Fibroblast of lung (primary cell): ENCODE data around the gene CXCR4. TPM values are rescaled to one million over a fixed set of nuclear protein-coding genes. Genes with fewer than 3 reads are reported as not detected.

Experiments used
- DNase-seq, 2 donors: peaks; one replicate each; pipeline versions ENCODE4 v3.0.0 to v3.0.0-alpha.2; 2010; ENCODE audit warnings: low read depth in 2 of 2
- H2AFZ ChIP-seq: 2 replicates; pipeline ENCODE4 v1.5.1; 2012; ENCODE audit warnings: low read length, control low read depth, inconsistent platforms
- H3K27ac ChIP-seq: 2 replicates; pipeline ENCODE4 v1.5.1; 2011; ENCODE audit warnings: low read length, control low read depth; ENCODE audit not compliant: insufficient read depth
- H3K27me3 ChIP-seq: 2 replicates; pipeline ENCODE4 v1.5.1; 2011; ENCODE audit warnings: mild to moderate bottlenecking, low read length; ENCODE audit not compliant: control insufficient read depth, insufficient read depth
- H3K36me3 ChIP-seq: 2 replicates; pipeline ENCODE4 v1.5.1; 2011; ENCODE audit warnings: low read length; ENCODE audit not compliant: control insufficient read depth, insufficient read depth
- H3K4me1 ChIP-seq: 2 replicates; pipeline ENCODE4 v1.5.1; 2011; ENCODE audit warnings: low read length; ENCODE audit not compliant: control insufficient read depth, insufficient read depth; ENCODE audit errors: extremely low read depth
- H3K4me2 ChIP-seq: 2 replicates; pipeline ENCODE4 v1.5.1; 2011; ENCODE audit warnings: low read length, control low read depth; ENCODE audit not compliant: insufficient read depth; ENCODE audit errors: extremely low read depth
- H3K4me3 ChIP-seq, 4 experiments: fragments of 200-600 bp in 1 of 4; sonication (generic) in 1 of 4; replicated peaks in 1 of 4; 2 replicates each; pipeline ENCODE4 v1.5.1; 2011 to 2016; ENCODE audit warnings: low read length in 4 of 4, low read depth in 3 of 4, mild to moderate bottlenecking in 3 of 4, control low read depth in 2 of 4, inconsistent platforms in 1 of 4, mixed read lengths in 1 of 4; ENCODE audit not compliant: insufficient read depth in 1 of 4; ENCODE audit errors: control extremely low read depth in 1 of 4
- H3K79me2 ChIP-seq: 2 replicates; pipeline ENCODE4 v1.5.1; 2012; ENCODE audit warnings: mild to moderate bottlenecking, low read length, inconsistent platforms; ENCODE audit not compliant: control insufficient read depth, insufficient read depth
- H3K9ac ChIP-seq: 2 replicates; pipeline ENCODE4 v1.5.1; 2011; ENCODE audit warnings: mild to moderate bottlenecking, low read length, control low read depth; ENCODE audit not compliant: insufficient read depth
- H3K9me3 ChIP-seq: 2 replicates; pipeline ENCODE4 v1.5.1; 2012; ENCODE audit warnings: low read depth, low read length; ENCODE audit not compliant: control insufficient read depth, insufficient read depth
- H4K20me1 ChIP-seq: 2 replicates; pipeline ENCODE4 v1.5.1; 2011; ENCODE audit warnings: low read length; ENCODE audit not compliant: control insufficient read depth, insufficient read depth; ENCODE audit errors: extremely low read depth
- EZH2 ChIP-seq: IDR thresholded peaks from 2 replicates; pipeline ENCODE4 v1.5.1; 2012; ENCODE audit warnings: low read length, control low read depth, mild to moderate bottlenecking; ENCODE audit errors: missing control alignments
- polyA plus RNA-seq, 2 donors: library from polyadenylated mRNA; depleted of rRNA in 1 of 2; stranded (reverse) in 1 of 2; unstranded in 1 of 2; fragments of >200 nt; gene quantifications; 2 replicates each; pipeline ENCODE4 v1.2.1, GENCODE V29; 2011 to 2012; ENCODE audit warnings: missing spikeins in 1 of 2
- total RNA-seq: library from RNA; depleted of rRNA; stranded (reverse); fragments of >200 nt; gene quantifications from 2 replicates; pipeline ENCODE4 v1.2.1, GENCODE V29; 2014
- TF ChIP-seq, protein P1 (sequence below), 2 donors: IDR thresholded peaks in 1 of 2; conservative IDR thresholded peaks in 1 of 2; 1 replicate in 1 of 2; 2 replicates in 1 of 2; pipeline ENCODE4 v1.5.1; 2011 to 2012; ENCODE audit warnings: low read length in 2 of 2, control low read depth in 1 of 2, inconsistent platforms in 1 of 2, low read depth in 1 of 2, mild to moderate bottlenecking in 1 of 2

The CXCR4 gene
- total and polyA plus RNA-seq, 2 donors (not counting 1 experiment from before 2014, with no cell fraction given) = 0.03 TPM; not detected in 1

DNA sequence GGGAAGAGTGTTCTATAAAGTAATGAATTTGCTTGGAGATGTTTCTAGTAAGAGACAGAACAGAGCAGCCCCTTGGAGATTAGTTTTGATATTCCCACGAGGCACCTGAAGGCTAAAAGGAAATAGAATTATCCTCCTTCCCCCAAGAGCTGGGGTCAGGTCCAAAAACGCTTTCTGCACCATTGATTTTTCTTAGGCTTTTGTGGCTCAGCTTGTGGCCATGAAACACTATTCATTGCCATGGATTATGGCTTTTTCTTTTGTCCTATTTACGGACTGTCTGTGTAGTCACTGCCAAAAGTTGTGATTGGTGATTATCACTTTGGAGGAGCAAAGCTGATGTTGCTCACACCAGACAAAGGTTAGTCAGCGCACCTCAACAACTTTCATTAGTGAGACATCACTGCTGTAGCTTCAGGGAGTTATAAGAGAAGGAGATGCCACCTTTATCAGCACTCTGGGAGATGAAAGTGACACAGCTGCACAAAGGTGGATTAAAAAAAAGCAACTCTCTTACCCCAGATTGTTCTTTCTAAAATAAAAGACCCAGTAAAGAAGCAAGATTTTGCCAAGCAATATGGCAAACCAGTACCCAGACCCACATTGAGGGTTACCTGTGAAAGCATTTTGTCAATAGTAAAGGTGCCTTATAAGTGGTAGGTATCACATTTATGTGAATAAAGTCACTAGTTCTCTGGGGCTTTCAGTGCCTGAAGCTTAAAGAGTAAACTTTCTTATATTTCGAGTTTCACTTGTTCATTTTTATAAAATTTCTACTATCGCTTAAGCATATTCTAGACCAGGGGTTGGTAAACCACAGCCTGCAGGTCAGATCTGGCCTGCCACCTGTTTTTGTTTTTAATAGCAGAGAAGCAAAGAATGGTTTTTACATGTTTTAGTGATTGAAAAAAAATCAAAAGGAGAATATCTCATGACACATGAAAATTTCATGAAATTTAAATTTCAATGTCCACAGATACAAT, 10.6 kb downstream of the CXCR4 start:
- Histone ChIP-seq H3K27me3 (no peaks in the 10 kb centered on the region), H3K36me3 (no peaks in the 10 kb centered on the region), H2AFZ (no peak overlapping the region), H3K9me3 (no peaks in the 10 kb centered on the region), H3K79me2 (no peaks in the 10 kb centered on the region), H4K20me1 (no peaks in the 10 kb centered on the region), H3K27ac (no peak overlapping the region), H3K9ac (no peak overlapping the region), H3K4me2 (no peak overlapping the region), H3K4me3 (no peak overlapping the region), H3K4me1 (no peaks in the 10 kb centered on the region)
- DNase-seq = no peak
- TF ChIP-seq, protein P1, sequence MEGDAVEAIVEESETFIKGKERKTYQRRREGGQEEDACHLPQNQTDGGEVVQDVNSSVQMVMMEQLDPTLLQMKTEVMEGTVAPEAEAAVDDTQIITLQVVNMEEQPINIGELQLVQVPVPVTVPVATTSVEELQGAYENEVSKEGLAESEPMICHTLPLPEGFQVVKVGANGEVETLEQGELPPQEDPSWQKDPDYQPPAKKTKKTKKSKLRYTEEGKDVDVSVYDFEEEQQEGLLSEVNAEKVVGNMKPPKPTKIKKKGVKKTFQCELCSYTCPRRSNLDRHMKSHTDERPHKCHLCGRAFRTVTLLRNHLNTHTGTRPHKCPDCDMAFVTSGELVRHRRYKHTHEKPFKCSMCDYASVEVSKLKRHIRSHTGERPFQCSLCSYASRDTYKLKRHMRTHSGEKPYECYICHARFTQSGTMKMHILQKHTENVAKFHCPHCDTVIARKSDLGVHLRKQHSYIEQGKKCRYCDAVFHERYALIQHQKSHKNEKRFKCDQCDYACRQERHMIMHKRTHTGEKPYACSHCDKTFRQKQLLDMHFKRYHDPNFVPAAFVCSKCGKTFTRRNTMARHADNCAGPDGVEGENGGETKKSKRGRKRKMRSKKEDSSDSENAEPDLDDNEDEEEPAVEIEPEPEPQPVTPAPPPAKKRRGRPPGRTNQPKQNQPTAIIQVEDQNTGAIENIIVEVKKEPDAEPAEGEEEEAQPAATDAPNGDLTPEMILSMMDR (conservative IDR thresholded peaks at IDR 0.05 in 1 of 2, IDR thresholded peaks at IDR 0.05 in 1 of 2; ENCODE audit: low read depth in 1 of 2, low read length in 2 of 2) = no peak
- TF ChIP-seq EZH2 = no peak

DNA sequence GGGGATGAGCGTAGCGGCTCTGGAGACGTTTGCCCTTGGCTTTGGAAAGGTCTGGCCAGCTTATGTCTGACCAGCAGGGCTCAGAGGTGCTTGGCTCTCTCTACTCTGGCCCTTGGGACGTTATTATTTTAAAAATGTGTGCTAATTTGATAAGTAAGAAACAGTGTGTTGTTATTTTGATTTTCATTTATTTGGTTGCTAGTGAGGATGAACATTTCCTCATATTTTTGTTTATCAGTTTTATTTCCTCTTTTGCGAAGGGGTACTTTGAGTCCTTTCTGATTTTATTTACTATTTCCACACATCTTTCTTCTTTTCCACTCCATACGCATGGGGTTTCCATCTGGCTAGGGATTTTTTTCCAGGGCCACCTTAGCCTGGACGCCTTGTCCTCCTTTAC, 11.4 kb downstream of the CXCR4 start:
- no peak overlapping the region for H3K4me3 ChIP-seq
- DNase-seq = no peak
- no peak overlapping the region for H2AFZ ChIP-seq
- H4K20me1 ChIP-seq = no peaks in the 10 kb centered on the region
- no peaks in the 10 kb centered on the region for H3K36me3 ChIP-seq
- no peaks in the 10 kb centered on the region for H3K9me3 ChIP-seq
- no peaks in the 10 kb centered on the region for H3K79me2 ChIP-seq
- H3K9ac ChIP-seq = no peak overlapping the region
- H3K27me3 ChIP-seq = no peaks in the 10 kb centered on the region
- H3K4me2 ChIP-seq = no peak overlapping the region
- no peak for TF ChIP-seq EZH2
- TF ChIP-seq, protein P1 (conservative IDR thresholded peaks at IDR 0.05 in 1 of 2, IDR thresholded peaks at IDR 0.05 in 1 of 2; ENCODE audit: low read depth in 1 of 2, low read length in 2 of 2) = no peak
- H3K4me1 ChIP-seq = no peaks in the 10 kb centered on the region
- no peak overlapping the region for H3K27ac ChIP-seq

DNA sequence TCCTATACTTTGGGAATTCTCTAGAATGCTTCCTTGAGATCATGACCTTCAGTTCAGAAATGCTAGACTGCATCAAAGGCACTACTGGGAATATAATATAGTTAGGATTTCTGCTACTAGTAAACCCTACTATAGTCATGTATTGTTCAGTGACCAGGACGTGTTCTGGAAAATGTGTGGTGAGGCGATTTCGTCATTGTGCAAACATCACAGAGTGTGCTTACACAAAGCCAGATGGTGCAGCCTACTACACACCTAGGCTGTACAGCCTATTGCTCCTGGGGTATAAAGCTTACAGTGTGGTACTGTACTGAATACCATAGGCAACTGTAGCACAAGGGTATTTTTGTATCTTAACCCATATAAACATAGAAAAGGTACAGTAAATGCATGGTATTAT, 13.0 kb downstream of the CXCR4 start:
- H3K4me1 ChIP-seq = no peaks in the 10 kb centered on the region
- TF ChIP-seq EZH2 = no peak
- TF ChIP-seq, protein P1 (conservative IDR thresholded peaks at IDR 0.05 in 1 of 2, IDR thresholded peaks at IDR 0.05 in 1 of 2; ENCODE audit: low read depth in 1 of 2, low read length in 2 of 2) = no peak
- no peaks in the 10 kb centered on the region for H4K20me1 ChIP-seq
- H3K4me3 ChIP-seq = no peak overlapping the region
- no peaks in the 10 kb centered on the region for H3K79me2 ChIP-seq
- H3K9ac ChIP-seq = no peak overlapping the region
- no peaks in the 10 kb centered on the region for H3K36me3 ChIP-seq
- no peak overlapping the region for H2AFZ ChIP-seq
- H3K9me3 ChIP-seq = no peaks in the 10 kb centered on the region
- no peak overlapping the region for H3K4me2 ChIP-seq
- no peaks in the 10 kb centered on the region for H3K27me3 ChIP-seq
- DNase-seq = no peak
- H3K27ac ChIP-seq = no peak overlapping the region
